IPS DF 19.7 (cell line): ENCODE results near the gene OMG.
"Not testable (repeated sequence)": the region's sequence is repeated elsewhere in the genome, so short reads cannot be mapped to it uniquely, and the experiment has no call there.

Experiments used
- DNase-seq: peaks from one replicate; pipeline ENCODE4 v3.0.0-alpha.2; 2013; ENCODE audit warnings: low read depth, low spot score

The OMG gene

DNA sequence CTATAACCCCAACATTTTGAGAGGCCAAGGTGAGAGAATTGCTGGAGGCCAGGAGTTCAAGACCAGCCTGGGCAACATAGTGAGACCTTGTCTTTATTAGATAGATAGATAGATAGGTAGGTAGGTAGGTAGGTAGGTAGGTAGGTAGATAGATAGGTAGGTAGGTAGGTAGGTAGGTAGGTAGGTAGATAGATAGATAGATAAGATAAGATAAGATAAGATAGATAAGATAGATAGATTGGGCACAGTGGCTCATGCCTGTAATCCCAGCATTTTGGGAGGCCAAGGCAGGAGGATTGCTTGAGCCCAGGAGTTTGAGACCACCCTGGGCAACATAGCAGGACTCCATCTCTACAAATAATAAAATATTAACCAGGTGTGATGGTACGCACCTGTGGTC lies 34.1 kb downstream of the OMG start:
- DNase-seq, result not testable (repeated sequence)

DNA sequence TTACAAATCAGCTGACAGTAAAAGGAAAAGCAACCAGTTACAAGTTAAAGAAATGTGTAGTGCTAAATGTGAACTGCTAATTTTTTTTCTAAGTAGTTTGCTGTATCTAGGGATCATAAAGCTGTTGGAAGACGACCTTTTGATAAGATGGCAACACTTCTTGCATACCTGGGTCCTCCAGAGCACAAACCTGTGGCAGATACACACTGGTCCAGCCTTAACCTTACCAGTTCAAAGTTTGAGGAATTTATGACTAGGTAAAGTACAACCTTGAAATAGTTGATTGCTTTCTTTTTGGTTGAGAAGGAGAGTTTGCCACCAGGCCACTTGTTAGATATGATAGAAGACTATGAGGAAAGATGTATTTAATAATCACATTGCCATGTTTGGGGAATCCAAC lies 35.4 kb downstream of the OMG start:
- DNase-seq, result no peak

DNA sequence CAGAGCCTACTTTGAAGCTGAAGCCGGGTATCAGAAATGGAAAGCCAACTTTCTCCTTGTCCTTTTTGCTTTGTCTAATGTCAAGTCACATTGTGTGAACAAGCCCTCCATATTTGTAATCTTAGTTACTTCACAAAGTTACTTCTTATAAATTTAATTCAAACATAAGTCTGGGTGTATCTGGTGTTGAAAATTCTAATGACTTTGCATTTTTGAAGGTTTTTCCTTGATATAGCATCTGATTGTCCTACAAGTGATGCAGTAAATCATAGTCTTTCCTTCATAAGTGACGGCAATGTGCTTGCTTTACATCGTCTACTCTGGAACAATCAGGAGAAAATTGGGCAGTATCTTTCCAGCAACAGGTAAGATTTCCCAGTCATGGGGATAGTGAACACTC lies 36.9 kb downstream of the OMG start:
- DNase-seq, result no peak

GRCh38 chr17:31256936-31257335 lies 40.1 kb downstream of the OMG start:
- no peak for DNase-seq

GRCh38 chr17:31254654-31255053 lies 42.4 kb downstream of the OMG start:
- no peak for DNase-seq

- no peak for DNase-seq
These were observed 44.3 kb downstream of the OMG start for GRCh38 chr17:31252741-31253140.

GRCh38 chr17:31251970-31252328 lies 45.1 kb downstream of the OMG start:
- no peak for DNase-seq

DNA sequence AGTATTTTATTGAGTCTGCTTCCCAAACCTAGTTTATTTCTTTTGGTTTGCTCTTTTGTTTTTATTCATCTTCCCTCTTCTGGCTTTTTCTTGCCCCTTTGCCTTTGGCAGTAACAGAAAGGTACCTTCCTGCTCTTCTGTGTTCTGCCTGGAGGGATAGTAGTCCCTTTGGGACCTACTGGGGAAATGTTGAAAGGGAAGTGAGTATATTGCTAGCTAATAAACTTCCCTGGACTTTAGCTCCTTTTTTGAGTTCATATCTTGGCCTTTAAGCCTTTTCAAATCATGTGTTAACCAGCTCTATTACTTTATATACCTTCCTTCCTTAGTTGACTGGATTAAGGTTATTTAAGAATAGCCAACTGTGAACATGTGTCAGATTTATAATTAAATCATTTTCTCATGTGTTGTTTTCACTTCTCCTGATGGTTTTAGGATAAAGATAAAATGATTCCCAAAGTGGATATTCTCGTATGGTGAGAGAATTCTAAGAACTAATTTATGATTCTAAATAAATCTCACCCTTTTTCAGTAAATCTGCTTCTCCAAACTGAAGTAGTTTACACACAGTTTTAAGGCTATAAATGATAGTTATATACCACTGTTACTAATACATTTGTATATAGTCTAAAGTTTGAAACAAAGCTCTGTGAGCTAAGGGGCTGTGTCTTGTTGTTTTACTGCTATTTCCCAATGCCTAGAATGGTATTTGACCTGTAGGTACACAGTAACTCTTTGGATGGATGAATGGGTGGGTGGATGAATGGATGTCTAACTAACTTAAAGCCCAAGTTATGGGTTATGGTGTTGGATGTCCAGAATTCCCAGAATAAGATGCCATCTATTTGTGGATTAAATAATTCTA lies 45.7 kb downstream of the OMG start:
- no peak for DNase-seq

- DNase-seq, result no peak
These were observed 46.8 kb downstream of the OMG start for GRCh38 chr17:31250229-31250628.

DNA sequence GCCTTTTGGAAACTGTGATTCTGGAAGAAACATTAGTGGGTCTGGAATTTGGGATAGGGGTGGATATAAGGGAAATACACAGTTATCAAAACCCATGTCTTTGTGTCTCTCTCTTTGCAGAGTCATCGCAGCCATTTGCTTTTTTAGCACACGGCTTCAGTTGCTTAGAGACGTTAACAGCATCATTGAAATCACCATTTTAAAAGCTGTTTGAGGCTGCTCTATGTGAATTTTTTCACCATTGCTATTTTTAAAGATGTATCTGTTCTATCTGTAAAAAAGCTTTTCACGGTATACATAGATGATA lies 47.3 kb downstream of the OMG start:
- no peak for DNase-seq

- DNase-seq, result no peak
These were observed 47.8 kb downstream of the OMG start for GRCh38 chr17:31248986-31249834.
